Diencephalon (tissue), 1 donor: ENCODE data around the gene FGD5. TPM values are rescaled to one million over a fixed set of nuclear protein-coding genes. Genes with fewer than 3 reads are reported as not detected.

ENCODE experiments used
- total RNA-seq: library from RNA; depleted of rRNA; stranded (reverse); fragments of >200 nt; gene quantifications from one replicate; pipeline ENCODE4 v1.2.3, GENCODE V29; 2014

Gene FGD5
- total RNA-seq, result 5.5 TPM

GRCh38 chr3:14818804-14819500 is at the start of gene FGD5:
Gene FGD5 (plus strand): TSS chr3:14818962. CDS start chr3:14819072, 110 bp downstream.

GRCh38 chr3:14947100-14947885 is 128.5 kb downstream of the FGD5 start, which contains the start of gene NR2C2:
Gene NR2C2 (plus strand): TSS chr3:14947583. CDS start chr3:15003915, 56,332 bp downstream.

Other genes starting within 250 kb of the FGD5 start
- 14.5 TPM for gene CCDC174, start 167.2 kb upstream of the FGD5 start, total RNA-seq
- gene C3orf20, start 143.8 kb upstream of the FGD5 start, total RNA-seq, result 0.23 TPM
- 66.0 TPM for gene NR2C2, start 128.6 kb downstream of the FGD5 start, total RNA-seq
- 28.6 TPM for gene MRPS25, start 246.4 kb downstream of the FGD5 start, total RNA-seq